Vagina (tissue), 2 donors: ENCODE data around the gene ZNF775. TPM values are rescaled to one million over a fixed set of nuclear protein-coding genes. Genes with fewer than 3 reads are reported as not detected.

ENCODE experiments used
- DNase-seq, 2 donors: peaks; one replicate each; pipeline ENCODE4 v3.0.0-alpha.2; 2017; ENCODE audit errors: extremely low spot score in 2 of 2
- H3K27ac ChIP-seq: fragments of 200-600 bp; sonication (generic); one replicate; pipeline ENCODE4 v1.5.1; 2019
- H3K27me3 ChIP-seq: fragments of 200-600 bp; sonication (generic); one replicate; pipeline ENCODE4 v1.5.1; 2019
- H3K36me3 ChIP-seq, 2 donors: fragments of 200-600 bp; sonication (generic); one replicate each; pipeline ENCODE4 v1.5.1; 2017 to 2019
- H3K4me1 ChIP-seq: fragments of 200-600 bp; sonication (generic); one replicate; pipeline ENCODE4 v1.5.1; 2019
- H3K4me3 ChIP-seq, 2 donors: fragments of 200-600 bp; sonication (generic); 1 replicate in 1 of 2; 2 replicates in 1 of 2; pipeline ENCODE4 v1.5.1; 2016 to 2019
- H3K9me3 ChIP-seq: fragments of 200-600 bp; sonication (generic); one replicate; pipeline ENCODE4 v1.5.1; 2019
- POLR2A ChIP-seq, 2 donors: fragments of 450-650 bp; IDR thresholded peaks; one replicate each; pipeline ENCODE4 v1.6.1; 2017; ENCODE audit warnings: antibody characterized with exemption in 2 of 2, mild to moderate bottlenecking in 2 of 2, moderate library complexity in 2 of 2
- POLR2AphosphoS5 ChIP-seq, 2 donors: sonication (generic); formaldehyde crosslinking; IDR thresholded peaks; one replicate each; pipeline ENCODE4 v1.9.0; 2017; ENCODE audit warnings: antibody characterized with exemption in 2 of 2, mild to moderate bottlenecking in 2 of 2, low read depth in 1 of 2; ENCODE audit not compliant: insufficient read depth in 1 of 2
- intact Hi-C: fragments of 100-400 bp; cut with DNase I; formaldehyde crosslinking; loops from one replicate; pipeline ENCODE4 v1.15.1; 2023
- total RNA-seq: library from RNA; depleted of rRNA; stranded (reverse); fragments of >200 nt; gene quantifications from one replicate; pipeline ENCODE4 v1.2.3, GENCODE V29; 2016
- TF ChIP-seq, protein P1 (sequence below), 3 experiments: fragments of 450-650 bp in 2 of 3; fragments of 200-600 bp in 1 of 3; sonication (generic) in 1 of 3; IDR thresholded peaks; one replicate each; pipeline ENCODE4 v1.5.1; 2017 to 2019; ENCODE audit warnings: antibody characterized with exemption in 3 of 3, mild to moderate bottlenecking in 2 of 3, moderate library complexity in 2 of 3

ZNF775 gene
- total RNA-seq, 1 donor from 2014 or later, result 4.4 TPM

DNA sequence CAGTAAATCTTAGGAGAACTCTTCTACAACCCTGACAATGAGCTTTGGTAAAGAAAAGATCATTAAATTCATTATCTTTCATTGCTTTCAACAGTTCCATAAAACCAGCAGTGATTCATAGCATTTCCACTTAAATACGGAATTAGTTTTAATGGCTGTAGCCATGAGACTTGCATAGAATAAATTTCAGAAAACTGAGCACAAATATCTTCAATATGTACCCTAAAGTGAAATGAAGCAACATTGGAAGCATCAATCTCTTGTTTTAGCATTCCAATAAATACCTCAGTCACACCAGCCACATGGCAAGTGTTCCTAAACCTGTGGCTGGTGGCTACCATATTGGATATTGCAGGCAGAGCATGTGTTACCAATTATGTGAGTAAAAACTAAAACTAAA lies 34.1 kb upstream of the ZNF775 start:
- no peaks in the 10 kb centered on the region for H3K36me3 ChIP-seq
- TF ChIP-seq POLR2AphosphoS5 (IDR thresholded peaks at IDR 0.05; ENCODE audit: insufficient read depth in 1 of 2, low read depth in 1 of 2), result no peak
- TF ChIP-seq, protein P1, sequence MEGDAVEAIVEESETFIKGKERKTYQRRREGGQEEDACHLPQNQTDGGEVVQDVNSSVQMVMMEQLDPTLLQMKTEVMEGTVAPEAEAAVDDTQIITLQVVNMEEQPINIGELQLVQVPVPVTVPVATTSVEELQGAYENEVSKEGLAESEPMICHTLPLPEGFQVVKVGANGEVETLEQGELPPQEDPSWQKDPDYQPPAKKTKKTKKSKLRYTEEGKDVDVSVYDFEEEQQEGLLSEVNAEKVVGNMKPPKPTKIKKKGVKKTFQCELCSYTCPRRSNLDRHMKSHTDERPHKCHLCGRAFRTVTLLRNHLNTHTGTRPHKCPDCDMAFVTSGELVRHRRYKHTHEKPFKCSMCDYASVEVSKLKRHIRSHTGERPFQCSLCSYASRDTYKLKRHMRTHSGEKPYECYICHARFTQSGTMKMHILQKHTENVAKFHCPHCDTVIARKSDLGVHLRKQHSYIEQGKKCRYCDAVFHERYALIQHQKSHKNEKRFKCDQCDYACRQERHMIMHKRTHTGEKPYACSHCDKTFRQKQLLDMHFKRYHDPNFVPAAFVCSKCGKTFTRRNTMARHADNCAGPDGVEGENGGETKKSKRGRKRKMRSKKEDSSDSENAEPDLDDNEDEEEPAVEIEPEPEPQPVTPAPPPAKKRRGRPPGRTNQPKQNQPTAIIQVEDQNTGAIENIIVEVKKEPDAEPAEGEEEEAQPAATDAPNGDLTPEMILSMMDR (IDR thresholded peaks at IDR 0.05), result no peak
- TF ChIP-seq POLR2A (IDR thresholded peaks at IDR 0.05), result no peak
- intact Hi-C loops, result no loop called here
- H3K4me1 ChIP-seq, result peaks cover 14% of the 10 kb centered on the region
- no peak overlapping the region for H3K4me3 ChIP-seq
- DNase-seq, result no peak
- H3K27ac ChIP-seq, result no peak overlapping the region
- H3K27me3 ChIP-seq, result no peaks in the 10 kb centered on the region
- H3K9me3 ChIP-seq, result no peaks in the 10 kb centered on the region

DNA sequence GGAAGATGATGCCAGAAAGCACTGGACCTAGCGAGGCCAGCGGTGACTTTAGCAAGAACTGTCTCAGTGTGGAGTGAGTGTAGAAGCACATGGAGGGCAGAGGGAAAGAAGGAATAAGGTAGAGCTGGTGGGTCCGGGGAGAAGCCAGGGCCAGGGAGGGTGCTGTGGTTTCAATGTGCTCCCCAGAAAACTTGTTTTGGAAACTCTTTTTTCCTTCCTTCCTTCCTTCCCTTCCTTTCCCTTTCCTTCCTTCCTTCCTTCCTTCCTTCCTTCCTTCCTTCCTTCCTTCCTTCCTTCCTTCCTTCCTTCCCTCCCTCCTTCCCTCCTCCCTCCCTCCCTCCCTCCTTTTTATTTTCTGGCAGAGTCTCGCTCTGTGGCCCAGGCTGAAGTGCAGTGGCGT lies 32.2 kb upstream of the ZNF775 start:
- no peaks in the 10 kb centered on the region for H3K27me3 ChIP-seq
- no peaks in the 10 kb centered on the region for H3K4me1 ChIP-seq
- DNase-seq, result no peak
- no peak overlapping the region for H3K27ac ChIP-seq
- H3K4me3 ChIP-seq, result no peak overlapping the region
- no peaks in the 10 kb centered on the region for H3K9me3 ChIP-seq
- no peak for TF ChIP-seq POLR2AphosphoS5 (IDR thresholded peaks at IDR 0.05; ENCODE audit: insufficient read depth in 1 of 2, low read depth in 1 of 2)
- TF ChIP-seq, protein P1 (IDR thresholded peaks at IDR 0.05), result no peak
- TF ChIP-seq POLR2A (IDR thresholded peaks at IDR 0.05), result no peak
- H3K36me3 ChIP-seq, result no peaks in the 10 kb centered on the region
- intact Hi-C loops, result no loop called here

DNA sequence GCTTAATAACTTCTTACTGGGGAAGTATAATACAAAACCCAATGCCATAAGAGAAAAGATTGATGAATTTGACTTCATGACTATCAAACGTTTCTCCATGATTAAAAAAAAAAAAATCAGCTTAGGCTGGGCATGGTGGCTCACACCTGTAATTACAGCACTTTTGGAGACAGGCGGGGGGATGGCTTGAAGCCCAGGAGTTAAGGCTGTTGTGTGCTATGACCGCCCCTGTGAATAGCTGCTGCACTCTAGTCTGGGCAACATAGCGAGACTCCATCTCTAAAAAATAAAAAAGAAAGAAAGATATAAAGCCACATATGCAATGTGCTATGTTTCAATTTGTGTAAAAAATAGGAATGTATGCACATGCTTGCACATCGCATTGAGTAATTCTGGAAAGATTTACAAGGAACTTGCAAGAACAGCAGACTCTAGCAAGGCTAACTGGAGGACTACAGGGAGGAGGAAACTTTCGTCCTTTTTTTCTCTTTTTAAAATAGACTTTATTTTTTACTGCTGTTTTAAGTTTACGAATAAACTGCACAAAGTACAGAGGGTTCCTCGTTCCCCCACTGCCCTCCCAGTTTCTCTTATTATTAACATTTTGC lies 27.4 kb upstream of the ZNF775 start:
- H3K27me3 ChIP-seq, result no peaks in the 10 kb centered on the region
- TF ChIP-seq, protein P1 (IDR thresholded peaks at IDR 0.05), result no peak
- H3K9me3 ChIP-seq, result no peaks in the 10 kb centered on the region
- H3K36me3 ChIP-seq, result no peaks in the 10 kb centered on the region
- intact Hi-C loops, result loop anchor here (5.0 kb wide), 1 partner anchor 496 kb away; no protein-coding TSS in a partner anchor
- no peak overlapping the region for H3K4me3 ChIP-seq
- DNase-seq, result no peak
- H3K27ac ChIP-seq, result peak overlapping the region; percentile 22
- no peaks in the 10 kb centered on the region for H3K4me1 ChIP-seq

DNA sequence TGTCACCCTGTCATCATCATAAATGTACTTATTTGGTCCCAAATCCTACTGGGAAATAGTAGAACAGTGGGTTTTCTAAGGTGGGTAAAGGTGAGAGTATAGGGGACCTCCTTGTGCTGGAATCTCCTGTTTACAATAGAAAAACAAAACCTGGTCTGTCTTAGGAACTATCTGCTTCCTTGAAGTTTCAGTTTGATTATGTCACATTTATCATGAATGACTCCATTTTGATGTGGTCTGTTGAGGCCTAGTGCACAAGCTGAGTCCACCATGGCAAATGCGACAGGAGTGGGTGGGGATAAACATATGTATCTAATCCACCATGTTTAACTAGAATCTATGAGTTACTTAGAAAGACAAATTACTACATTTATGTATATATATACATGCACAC lies 23.5 kb upstream of the ZNF775 start:
- H3K4me1 ChIP-seq, result peaks cover 4% of the 10 kb centered on the region
- TF ChIP-seq, protein P1 (IDR thresholded peaks at IDR 0.05), result no peak
- TF ChIP-seq POLR2AphosphoS5 (IDR thresholded peaks at IDR 0.05; ENCODE audit: insufficient read depth in 1 of 2, low read depth in 1 of 2) (no peak), POLR2A (IDR thresholded peaks at IDR 0.05) (no peak)
- H3K9me3 ChIP-seq, result no peaks in the 10 kb centered on the region
- intact Hi-C loops, result no loop called here
- no peaks in the 10 kb centered on the region for H3K27me3 ChIP-seq
- no peak overlapping the region for H3K4me3 ChIP-seq
- DNase-seq, result no peak
- H3K36me3 ChIP-seq, result no peaks in the 10 kb centered on the region
- no peak overlapping the region for H3K27ac ChIP-seq

DNA sequence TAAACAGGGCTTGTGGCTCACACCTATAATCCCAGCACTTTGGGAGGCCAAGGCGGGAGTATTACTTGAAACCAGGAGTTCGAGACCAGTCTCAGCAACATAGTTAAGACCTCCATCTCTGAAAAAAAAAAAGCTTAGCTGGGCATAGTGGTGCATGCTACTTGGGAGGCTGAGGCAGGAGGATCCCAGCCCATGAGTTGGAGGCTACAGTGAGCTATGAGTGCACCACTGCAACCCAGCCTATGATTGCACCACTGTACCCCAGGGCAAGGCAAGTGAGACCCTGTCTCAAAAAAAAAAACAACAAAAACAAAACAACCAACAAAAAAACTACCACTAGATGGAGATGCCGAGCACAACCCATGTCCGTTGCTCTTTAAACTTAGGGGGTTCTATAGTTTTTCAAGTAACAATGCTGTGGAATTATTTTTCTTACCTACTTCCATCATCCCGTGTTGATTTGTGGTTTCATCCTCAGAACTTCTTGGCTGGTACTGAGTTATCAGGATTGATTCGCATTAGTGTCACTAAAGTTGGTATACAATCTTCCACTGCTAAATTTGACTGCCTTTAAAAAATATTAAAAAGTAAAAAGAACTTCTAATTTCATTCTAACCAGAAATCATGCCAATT lies 22.7 kb upstream of the ZNF775 start:
- Histone ChIP-seq H3K36me3 (no peaks in the 10 kb centered on the region), H3K9me3 (no peaks in the 10 kb centered on the region), H3K4me1 (peaks cover 4% of the 10 kb centered on the region), H3K27ac (no peak overlapping the region), H3K4me3 (no peak overlapping the region), H3K27me3 (no peaks in the 10 kb centered on the region)
- DNase-seq, result no peak
- intact Hi-C loops, result no loop called here
- TF ChIP-seq POLR2A (IDR thresholded peaks at IDR 0.05), result no peak
- TF ChIP-seq, protein P1 (IDR thresholded peaks at IDR 0.05), result peak in 1 of 3 experiments; percentile 48
